ENCODE measurements around the gene DCX.

Gene DCX

DNA sequence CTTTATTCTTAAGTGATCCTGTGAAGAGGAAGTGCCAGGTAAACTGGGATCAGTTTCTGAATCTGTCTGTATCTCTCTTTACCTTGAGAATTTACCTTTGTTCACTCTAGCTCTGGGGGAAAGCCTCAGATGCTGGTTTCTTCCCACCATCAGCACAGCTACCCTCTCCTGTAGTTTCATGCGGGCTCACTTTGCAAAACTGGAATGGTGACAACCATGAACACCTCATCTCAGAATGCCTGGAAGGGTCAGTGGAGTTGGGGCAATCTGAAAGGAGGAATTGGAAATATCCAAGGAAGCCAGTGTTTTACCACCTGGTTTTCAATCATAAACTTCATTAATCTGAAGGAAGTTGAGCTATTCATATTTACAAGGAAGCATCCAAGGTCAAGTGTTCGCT lies 30.8 kb upstream of the DCX start:
- no peak overlapping the region for H3K27ac ChIP-seq
- DNase-seq, result no peak
- no peaks in the 10 kb centered on the region for H3K9me3 ChIP-seq (ENCODE audit: severe bottlenecking)
- H3K27me3 ChIP-seq (ENCODE audit: insufficient read depth, low read depth, severe bottlenecking), result peaks cover 3% of the 10 kb centered on the region
- no peak overlapping the region for H3K4me3 ChIP-seq (ENCODE audit: low read depth, low read length)
- TF ChIP-seq, protein P1, sequence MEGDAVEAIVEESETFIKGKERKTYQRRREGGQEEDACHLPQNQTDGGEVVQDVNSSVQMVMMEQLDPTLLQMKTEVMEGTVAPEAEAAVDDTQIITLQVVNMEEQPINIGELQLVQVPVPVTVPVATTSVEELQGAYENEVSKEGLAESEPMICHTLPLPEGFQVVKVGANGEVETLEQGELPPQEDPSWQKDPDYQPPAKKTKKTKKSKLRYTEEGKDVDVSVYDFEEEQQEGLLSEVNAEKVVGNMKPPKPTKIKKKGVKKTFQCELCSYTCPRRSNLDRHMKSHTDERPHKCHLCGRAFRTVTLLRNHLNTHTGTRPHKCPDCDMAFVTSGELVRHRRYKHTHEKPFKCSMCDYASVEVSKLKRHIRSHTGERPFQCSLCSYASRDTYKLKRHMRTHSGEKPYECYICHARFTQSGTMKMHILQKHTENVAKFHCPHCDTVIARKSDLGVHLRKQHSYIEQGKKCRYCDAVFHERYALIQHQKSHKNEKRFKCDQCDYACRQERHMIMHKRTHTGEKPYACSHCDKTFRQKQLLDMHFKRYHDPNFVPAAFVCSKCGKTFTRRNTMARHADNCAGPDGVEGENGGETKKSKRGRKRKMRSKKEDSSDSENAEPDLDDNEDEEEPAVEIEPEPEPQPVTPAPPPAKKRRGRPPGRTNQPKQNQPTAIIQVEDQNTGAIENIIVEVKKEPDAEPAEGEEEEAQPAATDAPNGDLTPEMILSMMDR (IDR thresholded peaks at IDR 0.05; ENCODE audit: low read depth, low read length), result no peak
- no peaks in the 10 kb centered on the region for H3K36me3 ChIP-seq

DNA sequence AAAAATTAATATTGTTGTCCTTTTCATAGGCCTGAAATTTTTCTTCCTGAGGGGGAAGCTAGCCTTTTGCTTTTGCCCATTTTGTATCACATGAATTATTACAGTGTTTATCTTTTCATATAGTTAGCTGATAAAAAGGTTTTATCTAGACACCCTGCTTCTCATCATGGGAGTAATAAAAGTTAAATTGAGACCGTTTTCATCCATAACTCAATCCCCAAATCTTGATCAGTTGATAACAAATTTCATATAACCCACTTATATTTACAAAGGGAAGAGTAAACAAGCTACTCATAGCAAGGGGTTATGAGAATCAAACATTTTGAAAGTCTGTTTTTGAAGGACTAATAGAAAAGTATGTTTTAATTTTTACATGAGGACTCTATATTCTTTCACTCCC lies 23.5 kb upstream of the DCX start:
- DNase-seq, result no peak
- Histone ChIP-seq H3K9me3 (ENCODE audit: severe bottlenecking) (no peaks in the 10 kb centered on the region), H3K4me3 (ENCODE audit: low read depth, low read length) (no peak overlapping the region), H3K27ac (no peak overlapping the region), H3K27me3 (ENCODE audit: insufficient read depth, low read depth, severe bottlenecking) (peaks cover 3% of the 10 kb centered on the region), H3K36me3 (no peaks in the 10 kb centered on the region)
- TF ChIP-seq, protein P1 (IDR thresholded peaks at IDR 0.05; ENCODE audit: low read depth, low read length), result no peak

DNA sequence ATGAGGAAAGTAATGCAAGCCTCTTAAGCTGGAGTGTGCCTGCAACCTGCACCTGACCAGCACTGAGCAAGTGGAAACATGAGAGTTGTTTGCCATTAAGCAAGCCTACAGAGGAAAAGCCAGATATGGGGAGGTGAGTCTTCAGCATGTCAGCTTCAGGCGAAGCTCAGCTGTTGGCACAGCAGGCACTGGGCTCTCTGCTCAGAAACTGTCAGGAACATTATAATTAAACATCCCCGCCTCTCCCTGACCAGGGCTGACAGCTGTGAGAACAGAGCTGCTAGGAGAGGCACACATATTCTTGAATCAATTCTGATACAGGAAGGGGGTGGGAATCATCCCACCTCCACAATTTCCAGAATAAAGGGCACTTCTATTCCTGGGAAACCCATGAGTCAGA lies 19.0 kb upstream of the DCX start:
- Histone ChIP-seq H3K27me3 (ENCODE audit: insufficient read depth, low read depth, severe bottlenecking) (no peaks in the 10 kb centered on the region), H3K36me3 (no peaks in the 10 kb centered on the region), H3K27ac (no peak overlapping the region), H3K4me3 (ENCODE audit: low read depth, low read length) (no peak overlapping the region), H3K9me3 (ENCODE audit: severe bottlenecking) (no peaks in the 10 kb centered on the region)
- TF ChIP-seq, protein P1 (IDR thresholded peaks at IDR 0.05; ENCODE audit: low read depth, low read length), result no peak
- DNase-seq, result no peak

DNA sequence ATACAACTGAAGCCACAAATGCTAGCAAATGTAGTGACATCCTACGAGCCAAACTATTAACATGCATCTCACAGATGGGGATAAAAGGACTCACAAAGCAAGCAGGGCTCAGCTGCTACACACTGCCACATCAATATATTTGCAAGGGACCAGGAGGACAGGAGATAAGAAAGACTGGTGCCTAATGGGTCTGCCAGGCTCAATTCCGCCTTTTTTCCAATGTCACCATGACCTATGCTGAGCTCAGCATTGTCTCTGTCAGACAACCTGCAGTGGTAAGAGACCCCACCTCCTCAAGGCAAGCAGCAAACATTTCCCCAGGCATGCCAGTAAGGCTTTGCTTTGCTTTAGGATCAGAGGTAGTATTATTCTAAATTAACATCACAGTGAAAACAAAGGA lies 435 bp downstream of the DCX start:
- no peaks in the 10 kb centered on the region for H3K36me3 ChIP-seq
- no peaks in the 10 kb centered on the region for H3K9me3 ChIP-seq (ENCODE audit: severe bottlenecking)
- TF ChIP-seq, protein P1 (IDR thresholded peaks at IDR 0.05; ENCODE audit: low read depth, low read length), result no peak
- no peak for DNase-seq
- peaks cover 16% of the 10 kb centered on the region for H3K27me3 ChIP-seq (ENCODE audit: insufficient read depth, low read depth, severe bottlenecking)
- H3K27ac ChIP-seq, result peak overlapping the region; percentile 67
- peak overlapping the region; percentile 56 for H3K4me3 ChIP-seq (ENCODE audit: low read depth, low read length)

DNA sequence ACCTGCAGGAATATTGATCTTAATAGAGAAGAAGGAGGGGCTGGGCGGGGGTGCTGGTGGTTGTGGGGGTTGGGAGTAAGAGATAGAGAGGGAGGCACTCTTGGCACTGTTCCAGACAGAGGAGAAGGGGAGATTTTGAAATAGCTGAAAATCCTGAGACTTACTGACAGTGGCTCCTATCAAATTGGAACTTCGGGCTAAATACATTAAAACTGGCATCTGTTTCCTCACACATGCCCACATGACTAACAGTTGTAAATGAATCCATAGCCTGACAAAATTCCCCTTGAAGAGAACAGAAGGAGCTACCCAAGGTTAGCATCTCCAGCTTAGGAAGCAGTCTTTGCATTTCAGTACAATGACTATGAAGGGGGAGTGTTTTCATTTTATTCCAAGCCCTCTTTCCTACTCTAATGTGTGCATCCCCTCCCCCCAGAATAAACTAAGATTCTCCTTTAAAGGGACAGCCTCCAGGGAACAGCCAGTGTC lies 1.4 kb downstream of the DCX start:
- Histone ChIP-seq H3K9me3 (ENCODE audit: severe bottlenecking) (no peaks in the 10 kb centered on the region), H3K36me3 (no peaks in the 10 kb centered on the region), H3K4me3 (ENCODE audit: low read depth, low read length) (peak overlapping the region; percentile 56), H3K27me3 (ENCODE audit: insufficient read depth, low read depth, severe bottlenecking) (peaks cover 16% of the 10 kb centered on the region), H3K27ac (peak overlapping the region; percentile 67)
- TF ChIP-seq, protein P1 (IDR thresholded peaks at IDR 0.05; ENCODE audit: low read depth, low read length), result no peak
- peak; percentile 64 for DNase-seq

DNA sequence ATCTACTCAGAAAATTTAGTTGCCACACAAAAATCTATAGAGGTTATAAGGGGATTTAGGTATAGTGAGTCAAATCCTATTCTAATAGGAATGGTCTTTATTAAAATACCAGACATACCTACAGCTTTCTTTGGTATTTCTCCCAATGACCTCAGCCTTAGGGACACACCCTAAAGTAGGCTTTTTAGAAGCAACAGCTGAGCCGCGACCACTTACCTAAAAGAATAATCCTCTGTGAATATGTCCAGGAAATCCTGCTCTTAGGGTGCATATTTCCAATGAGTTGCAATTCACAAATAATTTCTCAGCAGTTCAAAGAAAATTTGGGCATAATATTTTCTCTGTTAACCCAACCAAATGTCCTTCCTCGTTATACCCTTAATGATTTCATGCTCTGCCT lies 2.7 kb downstream of the DCX start:
- Histone ChIP-seq H3K36me3 (no peaks in the 10 kb centered on the region), H3K27me3 (ENCODE audit: insufficient read depth, low read depth, severe bottlenecking) (peaks cover 16% of the 10 kb centered on the region), H3K4me3 (ENCODE audit: low read depth, low read length) (peak overlapping the region; percentile 56), H3K27ac (peak overlapping the region; percentile 67; the same call in 1 of the 2 replicates), H3K9me3 (ENCODE audit: severe bottlenecking) (no peaks in the 10 kb centered on the region)
- no peak for DNase-seq
- TF ChIP-seq, protein P1 (IDR thresholded peaks at IDR 0.05; ENCODE audit: low read depth, low read length), result no peak
